Measurements from ENCODE around the gene TGM3. TPM values are rescaled to one million over a fixed set of nuclear protein-coding genes. Genes with fewer than 3 reads are reported as not detected.

TGM3 gene
- total and polyA plus RNA-seq, 10 of the 15 experiments (the other 5 are each of a cell fraction or from before 2014, with no cell fraction given) = not detected

DNA sequence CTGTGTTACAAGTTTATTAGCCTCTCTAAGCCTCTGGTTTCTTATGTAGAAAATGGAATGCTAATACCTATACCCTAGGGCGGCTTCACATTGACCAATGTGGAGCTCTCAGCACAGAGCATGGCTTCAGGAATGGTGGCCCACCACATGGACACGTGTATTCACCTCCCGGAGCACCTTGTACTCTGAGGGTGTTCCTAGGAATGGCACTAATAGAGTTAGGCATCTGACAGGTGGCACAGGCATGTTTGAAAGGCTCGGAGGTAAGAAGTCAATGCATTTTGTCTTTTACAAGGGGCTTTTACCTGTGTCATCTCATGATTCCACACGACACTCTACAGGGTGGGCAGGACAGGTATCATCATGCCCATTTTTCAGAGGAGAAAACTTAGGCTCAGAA lies 5.3 kb upstream of the TGM3 start (continued):
- TF ChIP-seq, protein P1, sequence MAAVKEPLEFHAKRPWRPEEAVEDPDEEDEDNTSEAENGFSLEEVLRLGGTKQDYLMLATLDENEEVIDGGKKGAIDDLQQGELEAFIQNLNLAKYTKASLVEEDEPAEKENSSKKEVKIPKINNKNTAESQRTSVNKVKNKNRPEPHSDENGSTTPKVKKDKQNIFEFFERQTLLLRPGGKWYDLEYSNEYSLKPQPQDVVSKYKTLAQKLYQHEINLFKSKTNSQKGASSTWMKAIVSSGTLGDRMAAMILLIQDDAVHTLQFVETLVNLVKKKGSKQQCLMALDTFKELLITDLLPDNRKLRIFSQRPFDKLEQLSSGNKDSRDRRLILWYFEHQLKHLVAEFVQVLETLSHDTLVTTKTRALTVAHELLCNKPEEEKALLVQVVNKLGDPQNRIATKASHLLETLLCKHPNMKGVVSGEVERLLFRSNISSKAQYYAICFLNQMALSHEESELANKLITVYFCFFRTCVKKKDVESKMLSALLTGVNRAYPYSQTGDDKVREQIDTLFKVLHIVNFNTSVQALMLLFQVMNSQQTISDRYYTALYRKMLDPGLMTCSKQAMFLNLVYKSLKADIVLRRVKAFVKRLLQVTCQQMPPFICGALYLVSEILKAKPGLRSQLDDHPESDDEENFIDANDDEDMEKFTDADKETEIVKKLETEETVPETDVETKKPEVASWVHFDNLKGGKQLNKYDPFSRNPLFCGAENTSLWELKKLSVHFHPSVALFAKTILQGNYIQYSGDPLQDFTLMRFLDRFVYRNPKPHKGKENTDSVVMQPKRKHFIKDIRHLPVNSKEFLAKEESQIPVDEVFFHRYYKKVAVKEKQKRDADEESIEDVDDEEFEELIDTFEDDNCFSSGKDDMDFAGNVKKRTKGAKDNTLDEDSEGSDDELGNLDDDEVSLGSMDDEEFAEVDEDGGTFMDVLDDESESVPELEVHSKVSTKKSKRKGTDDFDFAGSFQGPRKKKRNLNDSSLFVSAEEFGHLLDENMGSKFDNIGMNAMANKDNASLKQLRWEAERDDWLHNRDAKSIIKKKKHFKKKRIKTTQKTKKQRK (IDR thresholded peaks at IDR 0.05; ENCODE audit: low read depth, low read length) = no peak
- TF ChIP-seq, protein P2, sequence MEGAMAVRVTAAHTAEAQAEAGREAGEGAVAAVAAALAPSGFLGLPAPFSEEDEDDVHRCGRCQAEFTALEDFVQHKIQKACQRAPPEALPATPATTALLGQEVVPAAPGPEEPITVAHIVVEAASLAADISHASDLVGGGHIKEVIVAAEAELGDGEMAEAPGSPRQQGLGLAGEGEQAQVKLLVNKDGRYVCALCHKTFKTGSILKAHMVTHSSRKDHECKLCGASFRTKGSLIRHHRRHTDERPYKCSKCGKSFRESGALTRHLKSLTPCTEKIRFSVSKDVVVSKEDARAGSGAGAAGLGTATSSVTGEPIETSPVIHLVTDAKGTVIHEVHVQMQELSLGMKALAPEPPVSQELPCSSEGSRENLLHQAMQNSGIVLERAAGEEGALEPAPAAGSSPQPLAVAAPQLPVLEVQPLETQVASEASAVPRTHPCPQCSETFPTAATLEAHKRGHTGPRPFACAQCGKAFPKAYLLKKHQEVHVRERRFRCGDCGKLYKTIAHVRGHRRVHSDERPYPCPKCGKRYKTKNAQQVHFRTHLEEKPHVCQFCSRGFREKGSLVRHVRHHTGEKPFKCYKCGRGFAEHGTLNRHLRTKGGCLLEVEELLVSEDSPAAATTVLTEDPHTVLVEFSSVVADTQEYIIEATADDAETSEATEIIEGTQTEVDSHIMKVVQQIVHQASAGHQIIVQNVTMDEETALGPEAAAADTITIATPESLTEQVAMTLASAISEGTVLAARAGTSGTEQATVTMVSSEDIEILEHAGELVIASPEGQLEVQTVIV (IDR thresholded peaks at IDR 0.05; ENCODE audit: borderline replicate concordance, partially characterized antibody) = no peak
- no peak for TF ChIP-seq SREBF1 (IDR thresholded peaks at IDR 0.05; ENCODE audit: low read length)
- TF ChIP-seq, protein P3, sequence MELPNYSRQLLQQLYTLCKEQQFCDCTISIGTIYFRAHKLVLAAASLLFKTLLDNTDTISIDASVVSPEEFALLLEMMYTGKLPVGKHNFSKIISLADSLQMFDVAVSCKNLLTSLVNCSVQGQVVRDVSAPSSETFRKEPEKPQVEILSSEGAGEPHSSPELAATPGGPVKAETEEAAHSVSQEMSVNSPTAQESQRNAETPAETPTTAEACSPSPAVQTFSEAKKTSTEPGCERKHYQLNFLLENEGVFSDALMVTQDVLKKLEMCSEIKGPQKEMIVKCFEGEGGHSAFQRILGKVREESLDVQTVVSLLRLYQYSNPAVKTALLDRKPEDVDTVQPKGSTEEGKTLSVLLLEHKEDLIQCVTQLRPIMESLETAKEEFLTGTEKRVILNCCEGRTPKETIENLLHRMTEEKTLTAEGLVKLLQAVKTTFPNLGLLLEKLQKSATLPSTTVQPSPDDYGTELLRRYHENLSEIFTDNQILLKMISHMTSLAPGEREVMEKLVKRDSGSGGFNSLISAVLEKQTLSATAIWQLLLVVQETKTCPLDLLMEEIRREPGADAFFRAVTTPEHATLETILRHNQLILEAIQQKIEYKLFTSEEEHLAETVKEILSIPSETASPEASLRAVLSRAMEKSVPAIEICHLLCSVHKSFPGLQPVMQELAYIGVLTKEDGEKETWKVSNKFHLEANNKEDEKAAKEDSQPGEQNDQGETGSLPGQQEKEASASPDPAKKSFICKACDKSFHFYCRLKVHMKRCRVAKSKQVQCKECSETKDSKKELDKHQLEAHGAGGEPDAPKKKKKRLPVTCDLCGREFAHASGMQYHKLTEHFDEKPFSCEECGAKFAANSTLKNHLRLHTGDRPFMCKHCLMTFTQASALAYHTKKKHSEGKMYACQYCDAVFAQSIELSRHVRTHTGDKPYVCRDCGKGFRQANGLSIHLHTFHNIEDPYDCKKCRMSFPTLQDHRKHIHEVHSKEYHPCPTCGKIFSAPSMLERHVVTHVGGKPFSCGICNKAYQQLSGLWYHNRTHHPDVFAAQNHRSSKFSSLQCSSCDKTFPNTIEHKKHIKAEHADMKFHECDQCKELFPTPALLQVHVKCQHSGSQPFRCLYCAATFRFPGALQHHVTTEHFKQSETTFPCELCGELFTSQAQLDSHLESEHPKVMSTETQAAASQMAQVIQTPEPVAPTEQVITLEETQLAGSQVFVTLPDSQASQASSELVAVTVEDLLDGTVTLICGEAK (IDR thresholded peaks at IDR 0.05; ENCODE audit: borderline replicate concordance) = no peak

Measured in GM12878 (cell line).